ENCODE measurements around the gene SPATA31C1.
"Not testable (repeated sequence)": the region's sequence is repeated elsewhere in the genome, so short reads cannot be mapped to it uniquely, and the experiment has no call there.

The SPATA31C1 gene

GRCh38 chr9:87886933-87887505 is 30.7 kb upstream of the SPATA31C1 start:
- DNase-seq (ENCODE audit: low spot score) = no peak

- no peak for DNase-seq (ENCODE audit: low spot score)
Observed at GRCh38 chr9:87887661-87888480, 29.9 kb upstream of the SPATA31C1 start.

- no peak for DNase-seq (ENCODE audit: low spot score)
Observed at GRCh38 chr9:87888501-87888900, 29.3 kb upstream of the SPATA31C1 start.

GRCh38 chr9:87889065-87889881 is 28.5 kb upstream of the SPATA31C1 start:
- no peak for DNase-seq (ENCODE audit: low spot score)

GRCh38 chr9:87889882-87890252 is 27.9 kb upstream of the SPATA31C1 start:
- no peak for DNase-seq (ENCODE audit: low spot score)

GRCh38 chr9:87890837-87891236 is 26.9 kb upstream of the SPATA31C1 start:
- DNase-seq (ENCODE audit: low spot score) = no peak

GRCh38 chr9:87891754-87892153 is 26.0 kb upstream of the SPATA31C1 start:
- DNase-seq (ENCODE audit: low spot score) = no peak

- DNase-seq (ENCODE audit: low spot score) = no peak
Observed at GRCh38 chr9:87892956-87893355, 24.8 kb upstream of the SPATA31C1 start.

- no peak for DNase-seq (ENCODE audit: low spot score)
Observed at GRCh38 chr9:87894998-87895625, 22.6 kb upstream of the SPATA31C1 start.

GRCh38 chr9:87896891-87897290 is 20.9 kb upstream of the SPATA31C1 start:
- no peak for DNase-seq (ENCODE audit: low spot score)

- DNase-seq (ENCODE audit: low spot score) = no peak
Observed at GRCh38 chr9:87898151-87898550, 19.6 kb upstream of the SPATA31C1 start.

GRCh38 chr9:87902371-87902770 is 15.4 kb upstream of the SPATA31C1 start:
- DNase-seq (ENCODE audit: low spot score) = not testable (repeated sequence)

- peak; percentile 26 for DNase-seq (ENCODE audit: low spot score)
Observed at GRCh38 chr9:87909310-87910041, 8.3 kb upstream of the SPATA31C1 start.

GRCh38 chr9:87910821-87911220 is 6.9 kb upstream of the SPATA31C1 start:
- DNase-seq (ENCODE audit: low spot score) = no peak

GRCh38 chr9:87919013-87919412 is 1.3 kb downstream of the SPATA31C1 start:
- not testable (repeated sequence) for DNase-seq (ENCODE audit: low spot score)

GRCh38 chr9:87921561-87921960 is 3.8 kb downstream of the SPATA31C1 start:
- DNase-seq (ENCODE audit: low spot score) = not testable (repeated sequence)

GRCh38 chr9:87923012-87923411 is 5.2 kb downstream of the SPATA31C1 start:
- not testable (repeated sequence) for DNase-seq (ENCODE audit: low spot score)

- not testable (repeated sequence) for DNase-seq (ENCODE audit: low spot score)
Observed at GRCh38 chr9:87924851-87925250, 7.1 kb downstream of the SPATA31C1 start.

- not testable (repeated sequence) for DNase-seq (ENCODE audit: low spot score)
Observed at GRCh38 chr9:87929152-87929551, 11.4 kb downstream of the SPATA31C1 start.

GRCh38 chr9:87934444-87934843 is 16.7 kb downstream of the SPATA31C1 start:
- DNase-seq (ENCODE audit: low spot score) = not testable (repeated sequence)

GRCh38 chr9:87937352-87937751 is 19.6 kb downstream of the SPATA31C1 start:
- DNase-seq (ENCODE audit: low spot score) = not testable (repeated sequence)

GRCh38 chr9:87937918-87938317 is 20.2 kb downstream of the SPATA31C1 start:
- not testable (repeated sequence) for DNase-seq (ENCODE audit: low spot score)
